CD4-positive, alpha-beta memory T cell (primary cell): ENCODE results near the gene RCE1. TPM values are rescaled to one million over a fixed set of nuclear protein-coding genes. Genes with fewer than 3 reads are reported as not detected.

ENCODE experiments used
- CTCF ChIA-PET: fragments of 350-600 bp; sonication (Branson Sonifier 250); formaldehyde crosslinking; loops from one replicate; lab custom pipeline; 2021; ENCODE audit warnings: inconsistent platforms; ENCODE audit not compliant: partially characterized antibody; lab: Charles Lee
- POLR2A ChIA-PET: fragments of 350-600 bp; sonication (Branson Sonifier 250); formaldehyde crosslinking; loops from one replicate; lab custom pipeline; 2021; ENCODE audit not compliant: partially characterized antibody; lab: Charles Lee
- DNase-seq, 5 donors: peaks; one replicate each; pipeline versions ENCODE4 v3.0.0 to v3.0.0-alpha.2; 2020 to 2022; ENCODE audit warnings: mixed read lengths in 1 of 5
- H3K27ac ChIP-seq: one replicate; pipeline ENCODE4 v1.7.0; 2013; ENCODE audit warnings: low read depth, low read length
- H3K27me3 ChIP-seq: 2 replicates; pipeline ENCODE4 v1.7.0; 2013; ENCODE audit warnings: mild to moderate bottlenecking, low read length, moderate library complexity; ENCODE audit not compliant: insufficient read depth
- H3K36me3 ChIP-seq: 2 replicates; pipeline ENCODE4 v1.7.0; 2013; ENCODE audit warnings: mild to moderate bottlenecking, low read length, moderate library complexity; ENCODE audit not compliant: insufficient read depth
- H3K4me1 ChIP-seq: 2 replicates; pipeline ENCODE4 v1.7.0; 2013; ENCODE audit warnings: mild to moderate bottlenecking, low read length, moderate library complexity; ENCODE audit not compliant: insufficient read depth
- H3K4me3 ChIP-seq, 2 donors: one replicate each; pipeline ENCODE4 v1.7.0; 2013; ENCODE audit warnings: low read length in 2 of 2, mild to moderate bottlenecking in 1 of 2
- H3K9me3 ChIP-seq, 2 donors: one replicate each; pipeline ENCODE4 v1.7.0; 2013; ENCODE audit warnings: low read length in 2 of 2, control low read depth in 1 of 2; ENCODE audit not compliant: control insufficient read depth in 1 of 2
- H3K27ac Mint-ChIP-seq, 7 donors: one replicate each; pipeline ENCODE4 v1.8.0; 2020 to 2021; ENCODE audit warnings: mixed read lengths in 7 of 7, mild to moderate bottlenecking in 6 of 7, inconsistent platforms in 3 of 7, moderate library complexity in 3 of 7
- H3K27me3 Mint-ChIP-seq, 2 donors: one replicate each; pipeline ENCODE4 v1.8.0; 2020 to 2021; ENCODE audit warnings: mixed read lengths in 2 of 2
- H3K36me3 Mint-ChIP-seq, 2 donors: one replicate each; pipeline ENCODE4 v1.8.0; 2020 to 2021; ENCODE audit warnings: mixed read lengths in 2 of 2, inconsistent platforms in 1 of 2, mild to moderate bottlenecking in 1 of 2
- H3K4me1 Mint-ChIP-seq, 4 donors: one replicate each; pipeline ENCODE4 v1.8.0; 2020 to 2021; ENCODE audit warnings: mixed read lengths in 4 of 4, mild to moderate bottlenecking in 1 of 4
- H3K4me3 Mint-ChIP-seq, 8 donors: one replicate each; pipeline ENCODE4 v1.8.0; 2020 to 2021; ENCODE audit warnings: mixed read lengths in 8 of 8, mild to moderate bottlenecking in 7 of 8, moderate library complexity in 6 of 8, inconsistent platforms in 3 of 8
- H3K9me3 Mint-ChIP-seq, 8 donors: one replicate each; pipeline ENCODE4 v1.8.0; 2020 to 2021; ENCODE audit warnings: mixed read lengths in 8 of 8, mild to moderate bottlenecking in 5 of 8, inconsistent platforms in 3 of 8, moderate library complexity in 1 of 8
- intact Hi-C: fragments of 100-400 bp; cut with micrococcal nuclease; formaldehyde crosslinking; loops from one replicate; pipeline ENCODE4 v1.15.1; 2023
- polyA plus RNA-seq, 2 donors: library from polyadenylated mRNA; unstranded; fragments of 300-500 nt; fragmentation: Illumina TruSeq; gene quantifications; one replicate each; pipeline ENCODE4 v1.2.3, GENCODE V29; 2021
- total RNA-seq, 2 experiments: library from RNA; stranded (reverse); gene quantifications; one replicate each; pipeline ENCODE4 v1.2.3, GENCODE V29; 2021

The RCE1 gene
- total and polyA plus RNA-seq, 4 experiments from 2014 or later: 23.3 to 34.5 (median 30.7) TPM

DNA sequence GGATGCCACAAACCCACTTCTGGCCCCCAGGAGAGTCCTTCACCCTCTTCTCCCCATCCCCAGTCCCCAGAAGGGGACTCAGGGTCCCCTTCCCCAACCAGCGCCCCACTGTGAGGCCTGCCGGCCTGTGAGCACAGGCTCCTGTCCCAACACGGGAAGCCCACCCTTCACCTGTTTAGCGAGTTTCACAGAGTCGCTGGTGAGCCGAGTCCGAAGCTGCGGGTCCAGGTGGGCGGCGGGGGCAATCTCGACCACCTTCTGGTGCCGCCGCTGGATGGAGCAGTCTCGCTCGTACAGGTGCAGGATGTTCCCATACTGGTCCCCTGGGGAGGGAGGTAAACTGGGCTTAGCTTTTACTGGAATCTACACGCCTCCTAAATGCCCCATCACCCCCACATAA is 26.9 kb downstream of the RCE1 start:
- CTCF ChIA-PET: interaction anchor here (1.2 to 1.5 kb wide), 2 partner anchors 12 to 14 kb away, joined by 3 read pairs; no protein-coding TSS in a partner anchor
- DNase-seq: no peak
- intact Hi-C loops: no loop called here
- POLR2A ChIA-PET: interaction anchor here (1.2 kb wide), 1 partner anchor 28 kb away, joined by 3 read pairs; no protein-coding TSS in a partner anchor
- no peaks in the 10 kb centered on the region for H3K36me3 ChIP-seq
- no peak overlapping the region for H3K27ac ChIP-seq
- Mint-ChIP-seq H3K36me3 (no peaks in the 10 kb centered on the region), H3K27me3 (no peaks in the 10 kb centered on the region), H3K27ac (no peak overlapping the region), H3K4me1 (peaks cover 2 to 13% (median 7%) of the 10 kb centered on the region in 4 donors), H3K9me3 (no peaks in the 10 kb centered on the region), H3K4me3 (no peak overlapping the region)
- H3K4me3 ChIP-seq: no peak overlapping the region
- no peaks in the 10 kb centered on the region for H3K9me3 ChIP-seq
- H3K27me3 ChIP-seq: no peaks in the 10 kb centered on the region
- H3K4me1 ChIP-seq: peaks cover 8% of the 10 kb centered on the region

GRCh38 chr11:66870616-66871520 is 27.6 kb downstream of the RCE1 start:
- H3K27me3 Mint-ChIP-seq: no peaks in the 10 kb centered on the region

GRCh38 chr11:66871521-66871901 is 28.3 kb downstream of the RCE1 start:
- no peaks in the 10 kb centered on the region for H3K27me3 ChIP-seq
- ChIA-PET CTCF (interaction anchor here (1.5 kb wide), 1 partner anchor 13 kb away, joined by 3 read pairs; no protein-coding TSS in a partner anchor), POLR2A (no interaction called here)
- peak overlapping the region in 1 of 7 donors; percentile 25 for H3K27ac Mint-ChIP-seq
- H3K4me3 ChIP-seq: no peak overlapping the region
- no peaks in the 10 kb centered on the region for H3K9me3 Mint-ChIP-seq
- no peaks in the 10 kb centered on the region for H3K36me3 Mint-ChIP-seq
- no peaks in the 10 kb centered on the region for H3K36me3 ChIP-seq
- no peaks in the 10 kb centered on the region for H3K27me3 Mint-ChIP-seq
- H3K4me1 Mint-ChIP-seq: peaks cover 2 to 13% (median 7%) of the 10 kb centered on the region in 4 donors
- no peak overlapping the region for H3K27ac ChIP-seq
- H3K4me3 Mint-ChIP-seq: no peak overlapping the region
- intact Hi-C loops: no loop called here
- no peak for DNase-seq
- H3K4me1 ChIP-seq: peaks cover 8% of the 10 kb centered on the region
- no peaks in the 10 kb centered on the region for H3K9me3 ChIP-seq

More at GRCh38 chr11:66870616-66871520, 27.6 kb downstream of the RCE1 start:
- CTCF ChIA-PET: interaction anchor here (1.5 kb wide), 1 partner anchor 13 kb away, joined by 3 read pairs; no protein-coding TSS in a partner anchor
- DNase-seq: no peak
- Histone ChIP-seq H3K27me3 (no peaks in the 10 kb centered on the region), H3K9me3 (no peaks in the 10 kb centered on the region), H3K4me3 (no peak overlapping the region), H3K36me3 (no peaks in the 10 kb centered on the region), H3K4me1 (peaks cover 8% of the 10 kb centered on the region), H3K27ac (no peak overlapping the region)
- Mint-ChIP-seq H3K36me3 (no peaks in the 10 kb centered on the region), H3K4me1 (peaks cover 2 to 13% (median 7%) of the 10 kb centered on the region in 4 donors), H3K4me3 (no peak overlapping the region), H3K9me3 (no peaks in the 10 kb centered on the region), H3K27ac (peak overlapping the region in 1 of 7 donors; percentile 47)
- POLR2A ChIA-PET: interaction anchor here (1.2 kb wide), 1 partner anchor 28 kb away, joined by 3 read pairs; no protein-coding TSS in a partner anchor
- intact Hi-C loops: no loop called here

- Mint-ChIP-seq H3K4me1 (peaks cover 0 to 2% (median 0%) of the 10 kb centered on the region in 4 donors), H3K4me3 (no peak overlapping the region), H3K27ac (no peak overlapping the region), H3K36me3 (no peaks in the 10 kb centered on the region), H3K9me3 (no peaks in the 10 kb centered on the region), H3K27me3 (no peaks in the 10 kb centered on the region)
- Histone ChIP-seq H3K4me1 (no peaks in the 10 kb centered on the region), H3K36me3 (no peaks in the 10 kb centered on the region), H3K9me3 (no peaks in the 10 kb centered on the region), H3K27ac (no peak overlapping the region), H3K27me3 (no peaks in the 10 kb centered on the region), H3K4me3 (no peak overlapping the region)
- ChIA-PET POLR2A (no interaction called here), CTCF (no interaction called here)
- DNase-seq: no peak
- intact Hi-C loops: no loop called here
These were observed 31.0 kb downstream of the RCE1 start for GRCh38 chr11:66874232-66874631.

- Mint-ChIP-seq H3K27ac (peak overlapping the region in 1 of 7 donors; percentile 70), H3K36me3 (no peaks in the 10 kb centered on the region), H3K4me3 (no peak overlapping the region), H3K27me3 (no peaks in the 10 kb centered on the region), H3K9me3 (no peaks in the 10 kb centered on the region), H3K4me1 (peaks cover 2 to 6% (median 4%) of the 10 kb centered on the region in 4 donors)
- no peaks in the 10 kb centered on the region for H3K36me3 ChIP-seq
- DNase-seq: no peak
- H3K27ac ChIP-seq: no peak overlapping the region
- no peaks in the 10 kb centered on the region for H3K27me3 ChIP-seq
- H3K9me3 ChIP-seq: no peaks in the 10 kb centered on the region
- intact Hi-C loops: no loop called here
- H3K4me3 ChIP-seq: no peak overlapping the region
- ChIA-PET POLR2A (no interaction called here), CTCF (no interaction called here)
- H3K4me1 ChIP-seq: peaks cover 3% of the 10 kb centered on the region
These were observed 32.1 kb downstream of the RCE1 start for GRCh38 chr11:66875378-66875777.

- Histone ChIP-seq H3K4me3 (no peak overlapping the region), H3K27ac (no peak overlapping the region), H3K27me3 (no peaks in the 10 kb centered on the region), H3K36me3 (no peaks in the 10 kb centered on the region), H3K9me3 (no peaks in the 10 kb centered on the region), H3K4me1 (peaks cover 14% of the 10 kb centered on the region)
- H3K27me3 Mint-ChIP-seq: no peaks in the 10 kb centered on the region
- ChIA-PET POLR2A (no interaction called here), CTCF (no interaction called here)
- intact Hi-C loops: no loop called here
- H3K27ac Mint-ChIP-seq: peak overlapping the region in 1 of 7 donors; percentile 29
- no peaks in the 10 kb centered on the region for H3K36me3 Mint-ChIP-seq
- DNase-seq: no peak
- peaks cover 10 to 23% (median 13%) of the 10 kb centered on the region in 4 donors for H3K4me1 Mint-ChIP-seq
- H3K9me3 Mint-ChIP-seq: no peaks in the 10 kb centered on the region
- no peak overlapping the region for H3K4me3 Mint-ChIP-seq
These were observed 34.5 kb downstream of the RCE1 start for GRCh38 chr11:66877588-66878385.

DNA sequence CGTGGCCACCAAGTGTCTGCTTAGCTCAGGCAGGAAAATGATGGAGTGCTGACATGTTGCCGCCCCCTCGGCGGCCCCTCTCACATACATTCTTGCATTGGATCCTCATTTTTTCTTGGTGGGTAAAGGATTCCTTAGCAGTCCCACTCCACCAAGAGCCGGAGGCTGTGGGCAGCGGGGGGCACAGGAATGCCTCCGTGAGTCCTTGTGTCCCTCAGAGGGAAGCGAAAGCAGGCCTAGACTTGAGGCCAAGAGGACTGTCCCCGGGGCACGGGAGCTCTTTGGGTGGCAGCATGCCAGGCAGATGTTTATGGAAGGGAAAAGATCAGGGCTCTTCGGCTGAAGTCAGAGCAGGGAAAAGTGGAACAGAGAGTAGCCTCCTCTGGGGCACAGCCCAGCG is 35.2 kb downstream of the RCE1 start:
- no peak for DNase-seq
- H3K27me3 Mint-ChIP-seq: no peaks in the 10 kb centered on the region
- H3K4me3 Mint-ChIP-seq: no peak overlapping the region
- no peaks in the 10 kb centered on the region for H3K36me3 Mint-ChIP-seq
- intact Hi-C loops: no loop called here
- H3K27ac Mint-ChIP-seq: no peak overlapping the region
- H3K4me1 ChIP-seq: peaks cover 14% of the 10 kb centered on the region
- H3K4me1 Mint-ChIP-seq: peaks cover 10 to 25% (median 13%) of the 10 kb centered on the region in 4 donors
- H3K9me3 ChIP-seq: no peaks in the 10 kb centered on the region
- H3K4me3 ChIP-seq: no peak overlapping the region
- no peak overlapping the region for H3K27ac ChIP-seq
- no peaks in the 10 kb centered on the region for H3K9me3 Mint-ChIP-seq
- POLR2A ChIA-PET: no interaction called here
- no peaks in the 10 kb centered on the region for H3K27me3 ChIP-seq
- CTCF ChIA-PET: no interaction called here
- no peaks in the 10 kb centered on the region for H3K36me3 ChIP-seq
